ENCODE measurements around the gene PCCA.

- TF ChIP-seq POLR2AphosphoS5 (IDR thresholded peaks at IDR 0.05; ENCODE audit: low read depth, low read length) (no peak), POLR2A (IDR thresholded peaks at IDR 0.05; ENCODE audit: low read depth, low read length) (no peak), TAF1 (IDR thresholded peaks at IDR 0.05; ENCODE audit: borderline replicate concordance, low read depth, low read length) (no peak)
These were observed 211.8 kb downstream of the PCCA start for GRCh38 chr13:100300708-100301107.

All from GM12892 (cell line).